Suprapubic skin (tissue), 4 donors: ENCODE data around the gene NPPB. TPM values are rescaled to one million over a fixed set of nuclear protein-coding genes. Genes with fewer than 3 reads are reported as not detected.

ENCODE experiments used
- DNase-seq, 2 donors: peaks; one replicate each; pipeline ENCODE4 v3.0.0-alpha.2; 2019; ENCODE audit warnings: low spot score in 2 of 2
- H3K27ac ChIP-seq: fragments of 200-600 bp; sonication (generic); one replicate; pipeline ENCODE4 v1.5.1; 2019
- H3K27me3 ChIP-seq: fragments of 200-600 bp; sonication (generic); one replicate; pipeline ENCODE4 v1.5.1; 2019
- H3K36me3 ChIP-seq: fragments of 200-600 bp; sonication (generic); one replicate; pipeline ENCODE4 v1.5.1; 2019
- H3K4me1 ChIP-seq: fragments of 200-600 bp; sonication (generic); one replicate; pipeline ENCODE4 v1.5.1; 2019
- H3K4me3 ChIP-seq: fragments of 200-600 bp; sonication (generic); one replicate; pipeline ENCODE4 v1.5.1; 2019; ENCODE audit warnings: mild to moderate bottlenecking
- H3K9me3 ChIP-seq: fragments of 200-600 bp; sonication (generic); one replicate; pipeline ENCODE4 v1.5.1; 2019
- EP300 ChIP-seq: sonication (generic); formaldehyde crosslinking; IDR thresholded peaks from one replicate; pipeline ENCODE4 v1.6.1; 2017; ENCODE audit warnings: antibody characterized with exemption
- POLR2A ChIP-seq, 2 donors: fragments of 450-650 bp; IDR thresholded peaks; one replicate each; pipeline ENCODE4 v1.6.1; 2017; ENCODE audit warnings: antibody characterized with exemption in 2 of 2, mild to moderate bottlenecking in 2 of 2, moderate library complexity in 2 of 2
- POLR2AphosphoS5 ChIP-seq, 3 donors: sonication (generic); formaldehyde crosslinking; IDR thresholded peaks; one replicate each; pipeline ENCODE4 v1.6.1; 2017; ENCODE audit warnings: antibody characterized with exemption in 3 of 3
- WGBS: methylation state at CpG from one replicate; pipeline ENCODE4 v1.1.5; 2018; 5-methylcytosine and 5-hydroxymethylcytosine counted together
- total RNA-seq, 4 donors: library from RNA; depleted of rRNA; stranded (reverse); fragments of >200 nt; gene quantifications; one replicate each; pipeline ENCODE4 v1.1.0, GENCODE V29; 2016
- TF ChIP-seq, protein P1 (sequence below), 2 donors: fragments of 200-600 bp in 1 of 2; fragments of 450-650 bp in 1 of 2; sonication (generic) in 1 of 2; IDR thresholded peaks; one replicate each; pipeline ENCODE4 v1.5.1; 2016 to 2019; ENCODE audit warnings: antibody characterized with exemption in 2 of 2, mild to moderate bottlenecking in 1 of 2, moderate library complexity in 1 of 2

NPPB gene
- total RNA-seq, 4 donors from 2014 or later, result not detected

DNA sequence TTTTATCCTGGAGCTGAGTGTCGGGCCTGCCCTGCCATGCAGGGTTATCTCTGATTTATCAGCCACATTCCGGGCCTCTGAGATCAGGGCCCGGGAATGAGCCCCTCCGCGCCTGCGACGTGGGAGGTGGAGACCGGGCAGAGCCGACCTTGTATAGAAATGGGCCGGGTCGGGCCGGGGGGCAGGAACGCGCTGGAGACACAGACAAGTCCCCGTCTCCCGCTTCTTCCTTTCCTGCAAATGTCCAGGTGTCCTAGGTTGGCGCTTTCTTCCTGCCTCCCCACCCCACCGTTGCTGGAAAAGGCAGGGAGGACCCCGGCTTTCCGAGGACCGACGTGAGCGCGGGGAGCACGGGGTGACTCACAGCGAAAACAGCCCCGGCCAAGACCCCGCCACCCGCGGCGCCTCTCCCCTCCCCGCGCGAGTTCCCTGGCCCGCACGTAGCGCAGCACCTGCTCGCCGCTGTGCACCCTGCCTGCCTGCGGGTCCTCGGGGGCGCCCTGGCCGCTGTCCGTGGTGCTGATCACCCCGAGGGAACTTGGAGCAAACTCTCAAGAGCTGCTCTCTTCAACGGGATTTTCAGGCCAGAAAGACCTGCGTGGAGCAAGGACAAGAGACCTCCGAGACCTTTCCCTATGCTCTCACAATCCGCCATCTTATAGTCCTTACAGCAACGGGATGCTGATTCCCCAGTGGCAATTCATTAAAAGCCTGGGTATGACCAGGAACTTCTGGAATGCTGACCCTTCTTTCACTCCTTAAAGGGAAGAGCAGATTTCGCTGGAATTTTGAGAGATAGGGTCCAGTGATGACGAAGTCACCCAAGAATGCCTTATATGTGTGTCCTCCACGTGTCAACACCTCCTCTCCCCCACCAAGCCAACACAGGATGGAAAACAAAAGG is 475 bp upstream of the NPPB start:
- TF ChIP-seq, protein P1, sequence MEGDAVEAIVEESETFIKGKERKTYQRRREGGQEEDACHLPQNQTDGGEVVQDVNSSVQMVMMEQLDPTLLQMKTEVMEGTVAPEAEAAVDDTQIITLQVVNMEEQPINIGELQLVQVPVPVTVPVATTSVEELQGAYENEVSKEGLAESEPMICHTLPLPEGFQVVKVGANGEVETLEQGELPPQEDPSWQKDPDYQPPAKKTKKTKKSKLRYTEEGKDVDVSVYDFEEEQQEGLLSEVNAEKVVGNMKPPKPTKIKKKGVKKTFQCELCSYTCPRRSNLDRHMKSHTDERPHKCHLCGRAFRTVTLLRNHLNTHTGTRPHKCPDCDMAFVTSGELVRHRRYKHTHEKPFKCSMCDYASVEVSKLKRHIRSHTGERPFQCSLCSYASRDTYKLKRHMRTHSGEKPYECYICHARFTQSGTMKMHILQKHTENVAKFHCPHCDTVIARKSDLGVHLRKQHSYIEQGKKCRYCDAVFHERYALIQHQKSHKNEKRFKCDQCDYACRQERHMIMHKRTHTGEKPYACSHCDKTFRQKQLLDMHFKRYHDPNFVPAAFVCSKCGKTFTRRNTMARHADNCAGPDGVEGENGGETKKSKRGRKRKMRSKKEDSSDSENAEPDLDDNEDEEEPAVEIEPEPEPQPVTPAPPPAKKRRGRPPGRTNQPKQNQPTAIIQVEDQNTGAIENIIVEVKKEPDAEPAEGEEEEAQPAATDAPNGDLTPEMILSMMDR (IDR thresholded peaks at IDR 0.05), result no peak
- TF ChIP-seq EP300 (no peak), POLR2A (IDR thresholded peaks at IDR 0.05) (no peak), POLR2AphosphoS5 (IDR thresholded peaks at IDR 0.05) (no peak)
- H3K27ac ChIP-seq, result no peak overlapping the region
- DNase-seq, result no peak
- H3K36me3 ChIP-seq, result no peaks in the 10 kb centered on the region
- H3K4me1 ChIP-seq, result peaks cover 8% of the 10 kb centered on the region
- peaks cover 63% of the 10 kb centered on the region for H3K27me3 ChIP-seq
- no peak overlapping the region for H3K4me3 ChIP-seq
- no peaks in the 10 kb centered on the region for H3K9me3 ChIP-seq
- WGBS, result 9% methylated on average over 8 of the region's 53 CpGs

DNA sequence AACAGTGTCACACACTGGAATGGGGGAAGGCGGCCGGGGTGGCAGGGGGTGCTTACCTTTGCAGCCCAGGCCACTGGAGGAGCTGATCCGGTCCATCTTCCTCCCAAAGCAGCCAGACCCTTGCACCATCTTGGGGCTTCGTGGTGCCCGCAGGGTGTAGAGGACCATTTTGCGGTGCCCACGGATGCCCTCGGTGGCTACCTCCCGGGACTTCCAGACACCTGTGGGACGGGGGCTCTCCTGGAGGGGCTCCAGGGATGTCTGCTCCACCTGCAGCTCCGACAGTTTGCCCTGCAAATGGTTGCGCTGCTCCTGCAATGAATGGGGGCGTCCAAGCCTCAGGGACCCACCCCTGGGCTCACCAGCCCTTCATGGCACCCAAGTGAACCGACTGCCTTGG is 587 bp downstream of the NPPB start:
- H3K27me3 ChIP-seq, result peaks cover 63% of the 10 kb centered on the region
- no peak for DNase-seq
- H3K4me1 ChIP-seq, result peaks cover 8% of the 10 kb centered on the region
- WGBS, result 80% methylated on average over 2 of the region's 14 CpGs
- no peak for TF ChIP-seq POLR2A (IDR thresholded peaks at IDR 0.05)
- no peaks in the 10 kb centered on the region for H3K9me3 ChIP-seq
- H3K36me3 ChIP-seq, result no peaks in the 10 kb centered on the region
- H3K27ac ChIP-seq, result no peak overlapping the region
- H3K4me3 ChIP-seq, result no peak overlapping the region

DNA sequence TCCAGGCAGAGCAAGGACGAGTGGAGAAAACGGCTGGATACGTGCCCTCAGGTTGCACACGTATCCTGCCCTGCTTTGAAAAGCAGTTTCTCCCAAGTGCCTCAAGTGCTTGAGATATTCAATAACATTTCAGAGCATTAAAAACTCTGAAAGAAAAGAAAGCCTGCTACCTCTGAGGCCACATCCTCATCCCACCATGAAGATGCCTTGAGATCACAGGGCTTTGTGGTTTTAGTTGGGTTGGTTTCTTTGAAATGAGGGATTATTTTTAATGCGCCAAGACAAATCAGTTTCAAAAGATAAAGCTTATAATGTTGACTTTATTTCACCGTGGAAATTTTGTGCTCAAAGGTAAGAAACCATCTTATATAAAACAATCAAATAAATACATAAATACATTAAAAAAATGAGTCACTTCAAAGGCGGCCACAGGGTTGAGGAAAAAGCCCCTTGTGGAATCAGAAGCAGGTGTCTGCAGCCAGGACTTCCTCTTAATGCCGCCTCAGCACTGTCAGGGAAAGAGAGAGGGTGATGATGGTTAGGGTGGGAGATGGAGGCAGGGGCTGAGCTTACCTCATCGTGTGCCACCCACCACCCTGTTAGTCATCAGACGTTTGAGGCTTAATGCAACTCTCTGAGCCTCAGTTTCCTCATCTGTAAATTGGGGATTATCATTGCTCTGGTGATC is 1.4 kb downstream of the NPPB start:
- Histone ChIP-seq H3K27me3 (peaks cover 60% of the 10 kb centered on the region), H3K4me3 (no peak overlapping the region), H3K36me3 (no peaks in the 10 kb centered on the region), H3K4me1 (peaks cover 8% of the 10 kb centered on the region), H3K27ac (no peak overlapping the region), H3K9me3 (no peaks in the 10 kb centered on the region)
- WGBS, result 40% methylated on average over 10 of the region's 10 CpGs
- no peak for DNase-seq
- TF ChIP-seq EP300, result no peak
- TF ChIP-seq POLR2A (IDR thresholded peaks at IDR 0.05), result no peak
- no peak for TF ChIP-seq POLR2AphosphoS5 (IDR thresholded peaks at IDR 0.05)
- TF ChIP-seq, protein P1 (IDR thresholded peaks at IDR 0.05), result no peak

DNA sequence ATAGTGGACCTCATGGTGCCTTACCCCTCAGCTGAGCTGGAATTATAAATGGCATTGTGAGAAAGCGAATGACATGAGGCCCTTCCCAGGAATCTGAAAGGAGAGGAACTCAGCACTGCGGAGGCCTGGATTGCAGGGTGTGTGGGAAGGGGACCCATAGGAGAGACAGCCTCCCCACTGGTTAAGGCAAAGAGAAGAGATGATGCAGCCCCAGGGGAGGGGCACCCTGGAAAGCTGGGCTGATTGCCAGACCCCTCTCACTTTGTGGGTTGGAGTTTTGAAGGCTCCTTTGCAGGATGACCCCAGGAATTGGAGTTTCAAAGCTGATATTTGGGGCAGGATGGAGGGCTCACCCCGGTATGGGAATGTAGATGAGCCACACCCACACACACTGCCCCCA is 2.0 kb downstream of the NPPB start:
- DNase-seq, result no peak
- Histone ChIP-seq H3K36me3 (no peaks in the 10 kb centered on the region), H3K4me1 (peaks cover 8% of the 10 kb centered on the region), H3K9me3 (no peaks in the 10 kb centered on the region), H3K4me3 (no peak overlapping the region), H3K27me3 (peaks cover 54% of the 10 kb centered on the region), H3K27ac (no peak overlapping the region)
- 59% methylated on average over 3 of the region's 3 CpGs for WGBS
- no peak for TF ChIP-seq POLR2A (IDR thresholded peaks at IDR 0.05)
- TF ChIP-seq, protein P1 (IDR thresholded peaks at IDR 0.05), result no peak
- TF ChIP-seq EP300, result no peak
- TF ChIP-seq POLR2AphosphoS5 (IDR thresholded peaks at IDR 0.05), result no peak

DNA sequence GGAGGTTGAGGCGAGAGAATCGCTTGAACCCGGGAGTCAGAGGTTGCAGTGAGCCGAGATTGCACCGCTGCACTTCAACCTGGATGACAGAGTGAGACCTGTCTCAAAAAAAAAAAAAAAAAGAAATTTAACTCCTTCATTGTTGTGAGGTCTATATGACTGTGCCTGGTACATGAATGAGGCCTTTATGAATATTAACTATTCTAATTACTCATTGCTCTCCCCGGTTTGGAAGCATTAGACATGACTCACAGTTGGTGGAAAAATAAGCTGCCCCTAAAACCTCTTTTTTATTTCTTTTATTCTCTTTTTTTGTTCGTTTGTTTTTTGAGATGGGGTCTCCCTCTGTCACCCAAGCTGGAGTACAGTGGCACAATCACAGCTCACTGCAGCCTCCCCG is 3.3 kb downstream of the NPPB start:
- Histone ChIP-seq H3K4me1 (peaks cover 8% of the 10 kb centered on the region), H3K4me3 (no peak overlapping the region), H3K9me3 (no peaks in the 10 kb centered on the region), H3K36me3 (no peaks in the 10 kb centered on the region), H3K27ac (no peak overlapping the region), H3K27me3 (peaks cover 44% of the 10 kb centered on the region)
- DNase-seq, result no peak
- WGBS, result 70% methylated on average over 8 of the region's 8 CpGs
- TF ChIP-seq POLR2AphosphoS5 (IDR thresholded peaks at IDR 0.05) (no peak), POLR2A (IDR thresholded peaks at IDR 0.05) (no peak), EP300 (no peak)
- TF ChIP-seq, protein P1 (IDR thresholded peaks at IDR 0.05), result no peak
